ENCODE measurements around the gene TMC4.
A peak's percentile ranks its signal among the peaks of the same experiment; 100 is the strongest.

TMC4 gene

DNA sequence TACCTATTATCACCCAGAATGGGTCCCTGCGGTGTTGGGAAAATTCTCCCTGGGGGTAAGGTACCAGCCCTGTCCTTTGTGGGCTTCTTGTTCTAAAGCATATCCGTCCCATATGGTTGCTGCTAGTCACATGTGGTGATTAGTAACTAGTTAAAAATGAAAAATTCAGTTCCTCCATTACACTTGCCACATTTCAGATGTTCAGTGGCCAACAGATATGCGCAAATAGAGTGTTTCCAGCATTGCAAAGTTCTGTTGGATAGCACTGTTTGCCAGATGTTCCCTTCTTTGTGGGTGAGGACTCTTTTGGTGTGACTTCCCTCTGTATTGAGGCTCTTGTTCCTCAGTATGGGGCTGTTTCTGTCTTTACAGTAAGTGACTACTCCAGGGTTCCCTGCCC lies 31.6 kb downstream of the TMC4 start:
- TF ChIP-seq, protein P1, sequence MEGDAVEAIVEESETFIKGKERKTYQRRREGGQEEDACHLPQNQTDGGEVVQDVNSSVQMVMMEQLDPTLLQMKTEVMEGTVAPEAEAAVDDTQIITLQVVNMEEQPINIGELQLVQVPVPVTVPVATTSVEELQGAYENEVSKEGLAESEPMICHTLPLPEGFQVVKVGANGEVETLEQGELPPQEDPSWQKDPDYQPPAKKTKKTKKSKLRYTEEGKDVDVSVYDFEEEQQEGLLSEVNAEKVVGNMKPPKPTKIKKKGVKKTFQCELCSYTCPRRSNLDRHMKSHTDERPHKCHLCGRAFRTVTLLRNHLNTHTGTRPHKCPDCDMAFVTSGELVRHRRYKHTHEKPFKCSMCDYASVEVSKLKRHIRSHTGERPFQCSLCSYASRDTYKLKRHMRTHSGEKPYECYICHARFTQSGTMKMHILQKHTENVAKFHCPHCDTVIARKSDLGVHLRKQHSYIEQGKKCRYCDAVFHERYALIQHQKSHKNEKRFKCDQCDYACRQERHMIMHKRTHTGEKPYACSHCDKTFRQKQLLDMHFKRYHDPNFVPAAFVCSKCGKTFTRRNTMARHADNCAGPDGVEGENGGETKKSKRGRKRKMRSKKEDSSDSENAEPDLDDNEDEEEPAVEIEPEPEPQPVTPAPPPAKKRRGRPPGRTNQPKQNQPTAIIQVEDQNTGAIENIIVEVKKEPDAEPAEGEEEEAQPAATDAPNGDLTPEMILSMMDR (IDR thresholded peaks at IDR 0.05; ENCODE audit: low read depth, low read length, missing control alignments): no peak
- peak overlapping the region; percentile 14; the same call in 1 of the 2 replicates for H3K4me3 ChIP-seq (replicated peaks; ENCODE audit: low read depth, low read length)
- peak; percentile 56 for DNase-seq (ENCODE audit: extremely low read depth, low read depth)

DNA sequence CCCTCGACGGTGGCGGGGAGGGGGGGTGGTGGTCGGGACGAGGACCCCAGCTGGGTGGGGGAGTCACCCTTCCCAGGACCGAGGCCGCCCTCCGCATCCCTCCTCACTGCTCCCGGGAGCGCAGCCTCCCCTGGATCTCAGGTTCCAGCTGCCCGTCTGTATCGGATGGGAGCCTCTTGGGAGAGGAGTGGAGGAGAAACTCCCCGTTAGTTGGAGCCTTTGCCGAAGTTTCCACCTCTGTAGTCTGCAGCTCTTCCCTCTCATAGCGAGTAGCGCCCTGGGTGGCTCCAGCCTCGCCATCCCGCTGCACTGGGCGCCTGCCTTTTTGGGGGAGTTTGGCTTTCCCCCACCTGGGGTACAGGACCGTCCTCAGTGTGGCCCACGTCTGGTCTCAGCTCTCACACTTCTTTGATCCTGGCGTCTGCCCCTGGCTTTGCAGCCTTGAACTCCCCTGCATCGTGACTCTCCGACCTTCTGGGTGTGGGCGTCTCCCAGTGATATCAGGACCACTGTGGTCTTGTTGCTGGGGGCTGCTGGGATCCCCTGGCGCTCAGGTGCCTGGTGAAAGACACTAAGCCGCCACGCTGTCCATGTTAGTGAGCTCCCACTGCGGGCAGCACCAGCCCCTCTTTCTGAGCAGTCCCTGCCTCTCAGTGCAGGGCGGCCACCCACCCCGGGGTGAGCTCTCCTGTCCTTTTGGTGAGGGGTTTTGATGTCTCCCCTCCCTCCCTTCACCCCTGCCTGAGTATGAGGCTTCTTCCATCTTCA lies 34.3 kb downstream of the TMC4 start:
- TF ChIP-seq, protein P1 (IDR thresholded peaks at IDR 0.05; ENCODE audit: low read depth, low read length, missing control alignments): no peak
- no peak for DNase-seq (ENCODE audit: extremely low read depth, low read depth)
- peak overlapping the region; percentile 77 for H3K4me3 ChIP-seq (replicated peaks; ENCODE audit: low read depth, low read length)

DNA sequence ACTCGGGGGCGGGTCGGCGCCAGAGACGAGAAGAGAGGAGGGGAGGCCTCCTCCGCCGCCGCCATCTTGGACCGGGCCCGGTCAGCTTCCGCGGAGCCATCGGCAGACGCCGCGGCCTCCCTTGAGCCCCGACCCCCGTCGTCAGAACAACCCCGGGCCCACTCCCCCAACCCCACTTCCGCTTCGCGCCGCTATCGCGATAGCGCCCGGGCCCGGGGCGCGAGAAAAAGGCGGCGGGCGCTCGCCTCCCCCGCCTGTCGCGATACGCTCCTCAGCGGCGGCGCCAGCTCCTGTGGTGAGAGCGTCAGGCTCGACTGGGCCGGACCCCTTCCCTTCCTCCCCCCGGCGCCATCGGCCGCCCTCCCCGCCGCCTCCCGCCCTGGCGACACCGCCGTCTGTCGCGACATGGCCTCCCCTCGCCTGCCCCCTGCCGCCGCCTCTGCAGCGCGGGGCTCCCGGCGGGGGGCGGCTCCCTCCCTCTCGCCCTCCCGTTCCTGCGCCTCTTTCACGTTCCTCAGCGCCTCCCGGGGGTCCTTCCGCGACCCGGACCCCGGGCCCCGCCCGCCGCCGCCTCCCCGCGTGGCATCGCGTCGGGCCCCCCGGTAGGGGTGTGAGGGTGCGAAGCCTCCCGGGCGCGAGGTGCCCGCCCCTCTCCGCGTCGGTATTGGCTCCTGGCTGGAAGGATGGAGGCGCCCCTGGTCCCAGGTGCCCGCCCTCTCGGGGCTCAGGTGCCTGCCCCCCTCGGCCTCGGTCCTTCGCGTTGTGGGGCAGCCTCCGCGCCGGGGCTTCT lies 35.1 kb downstream of the TMC4 start, which contains the start of gene CNOT3:
CNOT3 (plus strand) TSS at position 64 of the 790 bp plus-strand sequence. CDS start 5,217 bp downstream, outside the sequence.
- peak within 1 kb of the TSS; percentile 77 for H3K4me3 ChIP-seq (replicated peaks; ENCODE audit: low read depth, low read length)
- DNase-seq (ENCODE audit: extremely low read depth, low read depth): no peak
- TF ChIP-seq, protein P1 (IDR thresholded peaks at IDR 0.05; ENCODE audit: low read depth, low read length, missing control alignments): no peak

DNA sequence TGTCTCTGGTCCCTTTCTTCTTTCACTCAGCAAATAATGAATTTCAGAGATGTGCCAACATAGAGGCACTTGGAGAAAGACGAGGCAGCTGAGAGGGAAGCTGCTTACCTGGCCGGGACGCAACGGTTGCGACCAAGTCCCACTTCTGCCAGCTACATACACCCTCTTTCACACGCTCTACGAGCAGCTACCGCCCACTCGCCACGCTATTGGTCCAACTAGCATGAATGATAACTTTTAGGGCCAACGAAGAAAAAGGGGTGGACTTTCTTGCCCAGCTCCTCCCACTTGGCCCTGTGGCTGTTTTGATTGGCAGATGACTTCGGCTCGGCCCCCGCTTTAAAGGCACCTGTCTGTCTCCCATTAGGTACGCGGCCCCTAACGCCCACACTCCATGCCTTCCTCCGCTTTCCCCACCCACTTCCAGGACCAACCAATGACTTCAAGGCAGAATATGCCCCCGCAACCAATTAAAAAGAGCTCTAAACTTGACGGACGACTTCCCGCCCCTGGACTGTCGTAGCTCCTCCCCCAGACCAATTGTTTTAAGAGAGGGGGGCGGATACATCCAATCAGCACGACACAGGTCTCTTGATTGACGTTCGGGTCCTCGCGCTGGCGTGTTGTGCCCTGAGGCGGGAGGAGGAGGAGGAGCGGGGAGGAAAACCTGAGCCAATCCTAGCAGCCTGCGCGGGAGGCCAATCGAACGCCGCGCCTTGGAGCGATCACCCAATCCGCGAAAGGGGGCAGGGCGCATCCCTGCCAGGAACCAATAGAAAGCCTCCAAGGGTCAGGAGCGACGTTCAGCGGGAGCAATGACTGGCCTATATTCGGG lies 35.9 kb downstream of the TMC4 start:
- peak; percentile 100 for DNase-seq (ENCODE audit: extremely low read depth, low read depth)
- H3K4me3 ChIP-seq (replicated peaks; ENCODE audit: low read depth, low read length): peak overlapping the region; percentile 77
- TF ChIP-seq, protein P1 (IDR thresholded peaks at IDR 0.05; ENCODE audit: low read depth, low read length, missing control alignments): no peak

DNA sequence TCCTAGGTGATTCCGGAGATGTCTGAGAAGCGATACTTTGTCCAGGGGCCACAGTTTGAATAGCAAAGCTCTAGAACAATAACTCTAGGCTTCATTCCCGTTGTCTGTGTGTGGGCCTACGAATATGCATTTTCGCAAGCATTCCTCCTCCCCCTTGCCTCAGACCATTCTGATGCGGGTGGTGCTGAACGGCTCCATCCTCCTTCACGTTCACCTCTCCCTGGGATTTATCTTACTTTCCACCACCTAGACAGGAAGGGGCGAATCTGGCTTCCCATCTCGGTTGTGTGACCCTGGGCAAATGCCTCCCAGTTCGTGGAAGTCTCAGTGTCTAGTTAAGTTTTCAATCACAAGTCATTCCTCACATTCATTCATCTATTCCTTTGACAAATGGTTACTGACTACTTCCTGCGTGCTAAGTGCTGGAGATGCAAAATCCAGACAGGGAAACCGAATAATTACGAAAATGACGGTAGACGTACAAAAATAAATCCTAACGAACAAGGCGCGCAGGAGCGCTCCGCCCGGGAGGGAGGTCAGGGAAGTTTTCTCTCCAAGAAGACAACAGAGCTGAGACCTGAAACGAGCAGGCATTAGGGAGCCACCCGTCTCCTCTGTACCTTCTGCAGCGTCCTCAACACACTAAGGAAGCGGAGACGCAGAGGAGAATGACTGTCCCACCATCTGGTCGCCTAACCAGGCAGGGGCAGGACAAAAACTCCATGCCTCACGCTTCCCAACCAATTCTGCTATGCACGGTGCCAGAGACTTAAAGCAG lies 36.7 kb downstream of the TMC4 start:
- TF ChIP-seq, protein P1 (IDR thresholded peaks at IDR 0.05; ENCODE audit: low read depth, low read length, missing control alignments): no peak
- DNase-seq (ENCODE audit: extremely low read depth, low read depth): no peak
- peak overlapping the region; percentile 51 for H3K4me3 ChIP-seq (replicated peaks; ENCODE audit: low read depth, low read length)

All from HFF-Myc (cell line).